Measurements from ENCODE around the gene TGM6. TPM values are rescaled to one million over a fixed set of nuclear protein-coding genes. Genes with fewer than 3 reads are reported as not detected.
"Not testable (repeated sequence)": the region's sequence is repeated elsewhere in the genome, so short reads cannot be mapped to it uniquely, and the experiment has no call there.

The TGM6 gene
- total RNA-seq, 1 experiment from 2014 or later, result not detected

GRCh38 chr20:2405693-2406065 is 25.0 kb downstream of the TGM6 start:
- ATAC-seq, result no peak
- peaks cover 8% of the 10 kb centered on the region for H3K27me3 Mint-ChIP-seq (ENCODE audit: low read depth)
- TF ChIP-seq, protein P1, sequence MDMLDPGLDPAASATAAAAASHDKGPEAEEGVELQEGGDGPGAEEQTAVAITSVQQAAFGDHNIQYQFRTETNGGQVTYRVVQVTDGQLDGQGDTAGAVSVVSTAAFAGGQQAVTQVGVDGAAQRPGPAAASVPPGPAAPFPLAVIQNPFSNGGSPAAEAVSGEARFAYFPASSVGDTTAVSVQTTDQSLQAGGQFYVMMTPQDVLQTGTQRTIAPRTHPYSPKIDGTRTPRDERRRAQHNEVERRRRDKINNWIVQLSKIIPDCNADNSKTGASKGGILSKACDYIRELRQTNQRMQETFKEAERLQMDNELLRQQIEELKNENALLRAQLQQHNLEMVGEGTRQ (CRISPR knock-in tag; IDR thresholded peaks at IDR 0.05), result no peak
- TF ChIP-seq STAT6 (CRISPR knock-in tag; conservative IDR thresholded peaks at IDR 0.05; ENCODE audit: low read depth) (no peak), ATF6 (CRISPR knock-in tag; IDR thresholded peaks at IDR 0.05) (no peak), TEAD1 (CRISPR knock-in tag; IDR thresholded peaks at IDR 0.05) (no peak), ELF4 (CRISPR knock-in tag; IDR thresholded peaks at IDR 0.05; ENCODE audit: low read depth) (no peak), CTCF (IDR thresholded peaks at IDR 0.05) (no peak), RORB (CRISPR knock-in tag; IDR thresholded peaks at IDR 0.05) (no peak), CREM (CRISPR knock-in tag; IDR thresholded peaks at IDR 0.05) (no peak), E2F4 (CRISPR knock-in tag; IDR thresholded peaks at IDR 0.05; ENCODE audit: borderline replicate concordance, low read depth) (no peak), TEAD4 (CRISPR knock-in tag; IDR thresholded peaks at IDR 0.05) (no peak), IRF2 (CRISPR knock-in tag; IDR thresholded peaks at IDR 0.05; ENCODE audit: borderline replicate concordance, low read depth) (no peak), AR (CRISPR knock-in tag; IDR thresholded peaks at IDR 0.05) (no peak), PRRX2 (CRISPR knock-in tag; IDR thresholded peaks at IDR 0.05) (no peak), ZNF121 (CRISPR knock-in tag; IDR thresholded peaks at IDR 0.05) (no peak)
- TF ChIP-seq, protein P2, sequence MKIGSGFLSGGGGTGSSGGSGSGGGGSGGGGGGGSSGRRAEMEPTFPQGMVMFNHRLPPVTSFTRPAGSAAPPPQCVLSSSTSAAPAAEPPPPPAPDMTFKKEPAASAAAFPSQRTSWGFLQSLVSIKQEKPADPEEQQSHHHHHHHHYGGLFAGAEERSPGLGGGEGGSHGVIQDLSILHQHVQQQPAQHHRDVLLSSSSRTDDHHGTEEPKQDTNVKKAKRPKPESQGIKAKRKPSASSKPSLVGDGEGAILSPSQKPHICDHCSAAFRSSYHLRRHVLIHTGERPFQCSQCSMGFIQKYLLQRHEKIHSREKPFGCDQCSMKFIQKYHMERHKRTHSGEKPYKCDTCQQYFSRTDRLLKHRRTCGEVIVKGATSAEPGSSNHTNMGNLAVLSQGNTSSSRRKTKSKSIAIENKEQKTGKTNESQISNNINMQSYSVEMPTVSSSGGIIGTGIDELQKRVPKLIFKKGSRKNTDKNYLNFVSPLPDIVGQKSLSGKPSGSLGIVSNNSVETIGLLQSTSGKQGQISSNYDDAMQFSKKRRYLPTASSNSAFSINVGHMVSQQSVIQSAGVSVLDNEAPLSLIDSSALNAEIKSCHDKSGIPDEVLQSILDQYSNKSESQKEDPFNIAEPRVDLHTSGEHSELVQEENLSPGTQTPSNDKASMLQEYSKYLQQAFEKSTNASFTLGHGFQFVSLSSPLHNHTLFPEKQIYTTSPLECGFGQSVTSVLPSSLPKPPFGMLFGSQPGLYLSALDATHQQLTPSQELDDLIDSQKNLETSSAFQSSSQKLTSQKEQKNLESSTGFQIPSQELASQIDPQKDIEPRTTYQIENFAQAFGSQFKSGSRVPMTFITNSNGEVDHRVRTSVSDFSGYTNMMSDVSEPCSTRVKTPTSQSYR (CRISPR knock-in tag; IDR thresholded peaks at IDR 0.05), result no peak
- CTCF ChIA-PET, result interaction anchor here (1.8 to 2.2 kb wide), 2 partner anchors 18 to 198 kb away, joined by 4 to 9 read pairs; no protein-coding TSS in a partner anchor
- H3K36me3 Mint-ChIP-seq, result peaks cover 7% of the 10 kb centered on the region; the same call in 1 of the 2 replicates
- no peak for DNase-seq (ENCODE audit: low spot score)
- no peak overlapping the region for H3K4me3 Mint-ChIP-seq
- H3K9me3 Mint-ChIP-seq, result peaks cover 16% of the 10 kb centered on the region
- 0 out of 2 replicates have a peak, but pooled peaks cover 3% of the 10 kb centered on the region for H3K4me1 Mint-ChIP-seq
- H3K27ac Mint-ChIP-seq, result no peak overlapping the region
- POLR2A ChIA-PET, result no interaction called here

DNA sequence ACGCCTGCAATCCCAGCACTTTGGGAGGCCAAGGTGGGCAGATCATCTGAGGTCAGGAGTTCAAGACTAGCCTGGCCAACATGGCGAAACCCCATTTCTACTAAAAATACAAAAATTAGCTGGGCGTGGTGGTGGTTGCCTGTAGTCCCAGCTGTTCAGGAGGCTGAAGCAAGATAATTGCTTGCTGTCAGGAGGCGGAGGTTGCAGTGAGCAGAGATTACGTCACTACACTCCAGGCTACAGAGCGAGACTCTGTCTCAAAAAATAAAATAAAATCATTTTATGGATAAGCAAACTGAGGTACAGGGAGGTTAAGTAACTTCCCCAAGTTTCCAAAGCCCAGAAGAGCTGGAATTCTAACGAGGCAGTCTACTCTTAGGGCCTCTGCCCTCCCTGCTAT is 26.7 kb downstream of the TGM6 start:
- POLR2A ChIA-PET; ATAC-seq; CTCF ChIA-PET; H3K4me1 Mint-ChIP-seq; H3K4me3 Mint-ChIP-seq; H3K36me3 Mint-ChIP-seq; DNase-seq (ENCODE audit: low spot score); H3K27me3 Mint-ChIP-seq (ENCODE audit: low read depth); H3K27ac Mint-ChIP-seq: not testable (repeated sequence)
- peaks cover 16% of the 10 kb centered on the region for H3K9me3 Mint-ChIP-seq

Measured in WTC11 (cell line).